Caco-2 (cell line): ENCODE results near the gene PYCR2. TPM values are rescaled to one million over a fixed set of nuclear protein-coding genes. Genes with fewer than 3 reads are reported as not detected.

Experiments
- BruUV-seq: library from RNA; stranded (reverse); fragments of 400-500 nt; replicated peaks from 2 replicates; lab custom pipeline; 2021; lab: Mats Ljungman, UMichigan
- CTCF ChIA-PET: fragments of 300-600 bp; sonication (Branson Sonifier 250); formaldehyde crosslinking; loops from one replicate; lab custom pipeline; 2022; ENCODE audit warnings: antibody characterized with exemption; lab: Charles Lee
- POLR2A ChIA-PET: fragments of 300-600 bp; sonication (Branson Sonifier 250); formaldehyde crosslinking; loops from one replicate; lab custom pipeline; 2022; ENCODE audit warnings: antibody characterized with exemption; lab: Charles Lee
- DNase-seq, 2 experiments: peaks; one replicate each; pipeline versions ENCODE4 v3.0.0 to v3.0.0-alpha.2; 2020 to 2022
- H3K27me3 ChIP-seq: replicated peaks from 2 replicates; pipeline ENCODE4 v1.6.0; 2011; ENCODE audit warnings: low read length; ENCODE audit not compliant: control insufficient read depth, insufficient read depth
- H3K36me3 ChIP-seq: 2 replicates; pipeline ENCODE4 v1.5.1; 2011; ENCODE audit warnings: low read length; ENCODE audit not compliant: control insufficient read depth, insufficient read depth
- H3K4me1 ChIP-seq: fragments of 250-450 bp; sonication (Bioruptor Pico); 2 replicates; pipeline ENCODE4 v1.5.1; 2020; ENCODE audit warnings: mild to moderate bottlenecking
- H3K4me3 ChIP-seq: 2 replicates; pipeline ENCODE4 v1.5.1; 2011; ENCODE audit warnings: low read depth, mild to moderate bottlenecking, control low read depth, low read length
- H3K9me3 ChIP-seq: fragments of 250-450 bp; sonication (Bioruptor Pico); 2 replicates; pipeline ENCODE4 v1.5.1; 2020; ENCODE audit warnings: mild to moderate bottlenecking, moderate library complexity
- H3K27ac Mint-ChIP-seq: one replicate; pipeline ENCODE4 v1.8.0; 2022; ENCODE audit warnings: mixed read lengths; ENCODE audit not compliant: unreplicated experiment
- H3K27me3 Mint-ChIP-seq: one replicate; pipeline ENCODE4 v1.8.0; 2022; ENCODE audit warnings: mixed read lengths; ENCODE audit not compliant: insufficient read depth, unreplicated experiment
- H3K36me3 Mint-ChIP-seq: one replicate; pipeline ENCODE4 v1.8.0; 2022; ENCODE audit warnings: mild to moderate bottlenecking, mixed read lengths; ENCODE audit not compliant: insufficient read depth, unreplicated experiment
- H3K4me1 Mint-ChIP-seq: one replicate; pipeline ENCODE4 v1.8.0; 2022; ENCODE audit warnings: low read depth, mixed read lengths; ENCODE audit not compliant: unreplicated experiment
- H3K4me3 Mint-ChIP-seq: one replicate; pipeline ENCODE4 v1.8.0; 2022; ENCODE audit warnings: mild to moderate bottlenecking, moderate library complexity, mixed read lengths; ENCODE audit not compliant: unreplicated experiment
- H3K9me3 Mint-ChIP-seq: one replicate; pipeline ENCODE4 v1.8.0; 2022; ENCODE audit warnings: mixed read lengths; ENCODE audit not compliant: unreplicated experiment
- intact Hi-C: fragments of 100-400 bp; cut with micrococcal nuclease; formaldehyde crosslinking; loops from one replicate; pipeline ENCODE4 v1.10.0; 2022; ENCODE audit not compliant: unreplicated experiment
- total RNA-seq: library from RNA; stranded (reverse); gene quantifications from 2 replicates; pipeline ENCODE4 v1.2.3, GENCODE V29; 2022
- TF ChIP-seq, protein P1 (sequence below), 2 experiments: fragments of 200-600 bp in 1 of 2; IDR thresholded peaks; 1 replicate in 1 of 2; 2 replicates in 1 of 2; pipeline versions ENCODE4 v1.5.1 to v1.8.0; 2011 to 2022; ENCODE audit warnings: antibody characterized with exemption in 1 of 2, control low read depth in 1 of 2, inconsistent platforms in 1 of 2, low read depth in 1 of 2, low read length in 1 of 2, mild to moderate bottlenecking in 1 of 2, moderate library complexity in 1 of 2; ENCODE audit not compliant: insufficient read depth in 1 of 2, severe bottlenecking in 1 of 2, unreplicated experiment in 1 of 2

The PYCR2 gene
- total RNA-seq, 1 experiment from 2014 or later, result 73.7 TPM

DNA sequence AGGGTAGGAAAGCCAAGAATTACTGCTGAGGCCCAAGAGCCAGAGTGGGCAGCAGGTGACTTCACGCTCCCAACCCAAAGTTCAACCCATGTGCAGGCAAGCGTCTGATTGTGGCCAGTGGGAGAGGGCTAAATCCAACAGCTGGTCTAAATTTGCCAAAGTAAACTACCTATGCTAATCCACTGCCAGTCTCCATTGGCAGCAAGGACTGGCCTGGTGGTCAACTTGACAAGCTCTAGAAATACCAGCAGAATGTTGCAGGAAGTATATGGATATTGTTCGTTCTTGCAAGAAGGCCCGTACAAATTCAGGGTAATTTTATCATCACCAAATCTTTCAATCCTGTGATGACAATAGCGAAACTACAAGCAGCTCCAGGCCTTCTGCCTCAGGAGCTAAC is 43.4 kb downstream of the PYCR2 start:
- Histone ChIP-seq H3K27me3 (no peaks in the 10 kb centered on the region), H3K4me1 (peaks cover 36% of the 10 kb centered on the region), H3K9me3 (no peaks in the 10 kb centered on the region), H3K4me3 (peak overlapping the region; percentile 91), H3K36me3 (no peaks in the 10 kb centered on the region)
- Mint-ChIP-seq H3K36me3 (peaks cover 27% of the 10 kb centered on the region), H3K4me1 (peaks cover 26% of the 10 kb centered on the region), H3K4me3 (peak overlapping the region; percentile 95), H3K9me3 (no peaks in the 10 kb centered on the region), H3K27ac (no peak overlapping the region), H3K27me3 (no peaks in the 10 kb centered on the region)
- intact Hi-C loops, result loop anchor here (1.0 kb wide), 2 partner anchors 44 to 67 kb away; partner anchors contain the start of gene PYCR2
- ChIA-PET POLR2A (interaction anchor here (2.3 to 2.6 kb wide), 2 partner anchors 103 to 182 kb away, joined by 9 to 11 read pairs; partner anchors contain the start of genes H3-3A and SRP9), CTCF (interaction anchor here (2.1 to 2.8 kb wide), 2 partner anchors 43 to 406 kb away, joined by 8 to 9 read pairs; partner anchors contain the start of gene PYCR2)
- no TSS peak for BruUV-seq
- TF ChIP-seq, protein P1, sequence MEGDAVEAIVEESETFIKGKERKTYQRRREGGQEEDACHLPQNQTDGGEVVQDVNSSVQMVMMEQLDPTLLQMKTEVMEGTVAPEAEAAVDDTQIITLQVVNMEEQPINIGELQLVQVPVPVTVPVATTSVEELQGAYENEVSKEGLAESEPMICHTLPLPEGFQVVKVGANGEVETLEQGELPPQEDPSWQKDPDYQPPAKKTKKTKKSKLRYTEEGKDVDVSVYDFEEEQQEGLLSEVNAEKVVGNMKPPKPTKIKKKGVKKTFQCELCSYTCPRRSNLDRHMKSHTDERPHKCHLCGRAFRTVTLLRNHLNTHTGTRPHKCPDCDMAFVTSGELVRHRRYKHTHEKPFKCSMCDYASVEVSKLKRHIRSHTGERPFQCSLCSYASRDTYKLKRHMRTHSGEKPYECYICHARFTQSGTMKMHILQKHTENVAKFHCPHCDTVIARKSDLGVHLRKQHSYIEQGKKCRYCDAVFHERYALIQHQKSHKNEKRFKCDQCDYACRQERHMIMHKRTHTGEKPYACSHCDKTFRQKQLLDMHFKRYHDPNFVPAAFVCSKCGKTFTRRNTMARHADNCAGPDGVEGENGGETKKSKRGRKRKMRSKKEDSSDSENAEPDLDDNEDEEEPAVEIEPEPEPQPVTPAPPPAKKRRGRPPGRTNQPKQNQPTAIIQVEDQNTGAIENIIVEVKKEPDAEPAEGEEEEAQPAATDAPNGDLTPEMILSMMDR (IDR thresholded peaks at IDR 0.05; ENCODE audit: insufficient read depth in 1 of 2, low read depth in 1 of 2, low read length in 1 of 2, severe bottlenecking in 1 of 2, unreplicated experiment in 1 of 2), result no peak
- no peak for DNase-seq

DNA sequence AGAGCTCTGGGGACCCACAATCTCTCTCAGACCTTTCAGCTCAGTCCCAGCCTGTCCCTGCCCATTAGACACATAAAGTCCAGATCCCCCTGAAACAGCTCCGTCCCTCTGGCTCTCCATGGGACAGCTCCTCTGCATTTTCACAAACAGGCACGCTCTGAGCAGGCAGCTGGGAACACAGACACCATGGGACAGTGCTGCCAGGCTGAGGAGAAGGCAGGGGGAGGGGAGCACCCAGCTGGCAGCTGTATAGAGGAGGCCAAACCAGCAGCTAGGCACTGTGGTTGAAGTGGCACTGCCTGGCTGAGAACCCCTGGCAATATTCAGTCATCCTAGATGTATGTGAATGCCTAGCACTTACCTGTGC is 43.8 kb downstream of the PYCR2 start:
- H3K27ac Mint-ChIP-seq, result peak overlapping the region; percentile 75
- intact Hi-C loops, result no loop called here
- BruUV-seq, result no TSS peak
- H3K4me1 Mint-ChIP-seq, result peaks cover 30% of the 10 kb centered on the region
- POLR2A ChIA-PET, result no interaction called here
- DNase-seq, result no peak
- peaks cover 31% of the 10 kb centered on the region for H3K36me3 Mint-ChIP-seq
- CTCF ChIA-PET, result interaction anchor here (0.5 to 2.1 kb wide), 2 partner anchors 263 to 405 kb away, joined by 3 to 9 read pairs; no protein-coding TSS in a partner anchor
- Histone ChIP-seq H3K4me3 (no peak overlapping the region), H3K4me1 (peaks cover 40% of the 10 kb centered on the region), H3K36me3 (no peaks in the 10 kb centered on the region), H3K27me3 (no peaks in the 10 kb centered on the region), H3K9me3 (no peaks in the 10 kb centered on the region)
- peak overlapping the region; percentile 95 for H3K4me3 Mint-ChIP-seq
- TF ChIP-seq, protein P1 (IDR thresholded peaks at IDR 0.05; ENCODE audit: insufficient read depth in 1 of 2, low read depth in 1 of 2, low read length in 1 of 2, severe bottlenecking in 1 of 2, unreplicated experiment in 1 of 2), result no peak
- no peaks in the 10 kb centered on the region for H3K9me3 Mint-ChIP-seq
- no peaks in the 10 kb centered on the region for H3K27me3 Mint-ChIP-seq

DNA sequence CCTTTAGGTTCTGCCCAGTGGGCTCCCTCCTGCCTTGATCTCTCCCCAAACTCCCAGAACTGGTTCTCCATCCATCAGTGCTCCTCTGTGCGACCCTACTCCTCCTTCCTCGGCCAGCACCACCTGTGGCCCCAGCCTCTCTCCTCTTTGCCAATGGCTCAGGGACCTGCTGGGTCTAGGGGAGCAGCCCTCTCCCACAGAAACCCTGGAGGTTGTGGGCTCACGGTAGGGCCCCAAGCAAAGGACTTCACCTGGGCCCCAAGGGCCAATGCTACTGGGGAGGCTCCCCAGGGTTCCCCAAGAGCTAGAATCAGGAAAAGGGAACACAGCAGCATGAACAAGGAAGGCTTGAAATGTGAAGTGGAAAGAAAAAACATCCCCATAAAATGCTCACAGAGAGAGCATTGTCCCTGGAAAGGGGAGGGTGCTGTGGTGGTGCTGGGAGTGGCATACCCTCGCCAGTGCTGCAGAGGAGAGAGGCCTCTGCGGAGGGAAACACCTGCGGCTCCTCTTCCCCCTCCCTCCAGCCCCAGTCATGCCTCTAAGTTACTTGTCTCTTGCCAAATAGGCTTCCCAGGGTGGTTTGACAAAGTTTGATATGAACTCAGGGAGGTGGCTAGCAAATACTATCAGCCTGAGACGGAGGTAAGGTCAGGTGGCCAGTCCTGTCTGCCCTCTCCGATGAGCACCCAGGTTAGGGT is 44.4 kb downstream of the PYCR2 start:
- H3K36me3 Mint-ChIP-seq, result peaks cover 37% of the 10 kb centered on the region
- BruUV-seq, result no TSS peak
- ChIA-PET POLR2A (no interaction called here), CTCF (interaction anchor here (0.5 to 0.6 kb wide), 2 partner anchors 160 to 262 kb away, joined by 3 to 4 read pairs; no protein-coding TSS in a partner anchor)
- no peaks in the 10 kb centered on the region for H3K27me3 Mint-ChIP-seq
- intact Hi-C loops, result no loop called here
- H3K4me1 Mint-ChIP-seq, result peaks cover 33% of the 10 kb centered on the region
- H3K4me3 Mint-ChIP-seq, result peak overlapping the region; percentile 95
- Histone ChIP-seq H3K27me3 (no peaks in the 10 kb centered on the region), H3K9me3 (no peaks in the 10 kb centered on the region), H3K4me1 (peaks cover 46% of the 10 kb centered on the region), H3K4me3 (no peak overlapping the region), H3K36me3 (no peaks in the 10 kb centered on the region)
- peak overlapping the region; percentile 75 for H3K27ac Mint-ChIP-seq
- H3K9me3 Mint-ChIP-seq, result no peaks in the 10 kb centered on the region
- DNase-seq, result no peak
- TF ChIP-seq, protein P1 (IDR thresholded peaks at IDR 0.05; ENCODE audit: insufficient read depth in 1 of 2, low read depth in 1 of 2, low read length in 1 of 2, severe bottlenecking in 1 of 2, unreplicated experiment in 1 of 2), result no peak
